ENCODE data around the gene FAM240A.
"Not testable (repeated sequence)": the region's sequence is repeated elsewhere in the genome, so short reads cannot be mapped to it uniquely, and the experiment has no call there.

The FAM240A gene

DNA sequence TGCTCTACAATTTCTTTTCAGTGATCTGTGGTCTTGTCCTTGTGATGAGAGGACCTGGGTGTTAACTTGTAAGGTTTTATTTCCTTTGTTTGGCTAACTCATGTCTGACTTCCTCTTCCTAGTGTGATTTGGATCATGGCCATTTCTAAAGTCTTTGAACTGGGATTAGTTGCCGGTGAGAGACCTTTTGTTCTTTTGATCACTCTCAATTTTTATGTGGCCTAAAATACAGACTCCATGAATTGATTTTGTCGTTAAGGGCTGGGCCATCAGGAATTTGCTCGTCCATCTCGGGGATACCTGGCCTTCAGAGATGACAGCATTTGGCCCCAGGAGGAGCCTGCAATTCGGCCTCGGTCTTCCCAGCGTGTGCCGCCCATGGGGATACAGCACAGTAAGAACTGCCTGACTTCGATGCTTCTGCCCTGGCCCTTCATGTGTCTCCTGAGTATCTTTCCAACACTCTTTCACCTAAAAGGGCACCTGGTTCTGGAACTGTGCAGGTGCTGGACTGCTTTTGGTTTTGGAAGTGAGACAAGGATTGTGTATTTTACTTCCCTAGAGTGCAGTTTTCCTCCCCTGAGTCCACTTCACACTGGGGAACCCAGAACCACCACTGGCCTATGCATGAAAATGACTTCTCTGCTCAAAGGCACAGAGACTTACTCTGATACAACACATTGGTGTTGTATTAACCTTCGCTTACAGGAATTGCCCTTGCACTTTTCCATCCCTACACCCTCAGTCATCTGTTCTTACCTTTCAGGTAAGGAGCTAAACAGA, 33.2 kb upstream of the FAM240A start:
- TF ChIP-seq, protein P1, sequence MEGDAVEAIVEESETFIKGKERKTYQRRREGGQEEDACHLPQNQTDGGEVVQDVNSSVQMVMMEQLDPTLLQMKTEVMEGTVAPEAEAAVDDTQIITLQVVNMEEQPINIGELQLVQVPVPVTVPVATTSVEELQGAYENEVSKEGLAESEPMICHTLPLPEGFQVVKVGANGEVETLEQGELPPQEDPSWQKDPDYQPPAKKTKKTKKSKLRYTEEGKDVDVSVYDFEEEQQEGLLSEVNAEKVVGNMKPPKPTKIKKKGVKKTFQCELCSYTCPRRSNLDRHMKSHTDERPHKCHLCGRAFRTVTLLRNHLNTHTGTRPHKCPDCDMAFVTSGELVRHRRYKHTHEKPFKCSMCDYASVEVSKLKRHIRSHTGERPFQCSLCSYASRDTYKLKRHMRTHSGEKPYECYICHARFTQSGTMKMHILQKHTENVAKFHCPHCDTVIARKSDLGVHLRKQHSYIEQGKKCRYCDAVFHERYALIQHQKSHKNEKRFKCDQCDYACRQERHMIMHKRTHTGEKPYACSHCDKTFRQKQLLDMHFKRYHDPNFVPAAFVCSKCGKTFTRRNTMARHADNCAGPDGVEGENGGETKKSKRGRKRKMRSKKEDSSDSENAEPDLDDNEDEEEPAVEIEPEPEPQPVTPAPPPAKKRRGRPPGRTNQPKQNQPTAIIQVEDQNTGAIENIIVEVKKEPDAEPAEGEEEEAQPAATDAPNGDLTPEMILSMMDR (IDR thresholded peaks at IDR 0.05; ENCODE audit: low read depth, low read length, missing control alignments) = no peak
- DNase-seq (ENCODE audit: low read depth) = no peak
- no peak overlapping the region for H3K4me3 ChIP-seq (ENCODE audit: low read depth, low read length)

DNA sequence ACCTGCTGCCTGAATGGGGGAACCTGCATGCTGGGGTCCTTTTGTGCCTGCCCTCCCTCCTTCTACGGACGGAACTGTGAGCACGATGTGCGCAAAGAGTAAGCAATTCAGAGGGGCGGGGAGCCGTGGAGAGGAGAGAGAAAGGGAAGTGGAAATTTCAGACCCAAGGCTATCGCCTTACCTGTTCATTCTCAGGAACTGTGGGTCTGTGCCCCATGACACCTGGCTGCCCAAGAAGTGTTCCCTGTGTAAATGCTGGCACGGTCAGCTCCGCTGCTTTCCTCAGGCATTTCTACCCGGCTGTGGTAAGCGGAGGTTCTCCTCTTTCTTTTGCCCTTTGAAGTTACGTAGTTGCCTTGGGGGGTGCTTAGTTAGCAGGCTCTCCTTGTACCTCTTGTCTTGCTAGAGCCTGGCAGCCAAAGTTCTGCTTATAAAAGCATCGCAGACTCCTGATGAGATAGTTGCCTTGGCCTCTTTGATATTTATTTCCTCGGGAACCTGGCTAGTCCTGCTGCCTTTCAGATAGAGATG, 32.5 kb upstream of the FAM240A start:
- no peak overlapping the region for H3K4me3 ChIP-seq (ENCODE audit: low read depth, low read length)
- DNase-seq (ENCODE audit: low read depth) = no peak
- TF ChIP-seq, protein P1 (IDR thresholded peaks at IDR 0.05; ENCODE audit: low read depth, low read length, missing control alignments) = no peak

DNA sequence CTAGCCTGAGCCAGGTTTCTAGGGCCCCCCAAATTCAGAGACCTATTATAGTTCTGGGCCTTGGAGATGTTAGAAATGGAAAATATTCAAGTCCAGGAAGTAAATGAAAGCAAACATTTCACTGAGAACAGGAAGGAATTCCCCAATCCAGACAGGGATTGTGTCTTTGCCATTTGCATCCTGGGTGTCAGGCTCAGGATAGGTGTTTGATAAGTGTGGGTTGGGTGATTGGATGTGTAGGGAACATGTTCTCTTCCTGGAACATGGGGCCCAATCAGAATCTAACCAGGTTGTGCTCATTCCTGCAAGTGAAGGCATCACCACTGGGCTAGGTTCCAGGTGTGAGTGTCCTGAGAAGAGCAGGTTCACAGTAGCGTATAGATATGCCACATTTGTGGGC, 31.6 kb upstream of the FAM240A start:
- H3K4me3 ChIP-seq (ENCODE audit: low read depth, low read length) = no peak overlapping the region
- DNase-seq (ENCODE audit: low read depth) = no peak
- TF ChIP-seq, protein P1 (IDR thresholded peaks at IDR 0.05; ENCODE audit: low read depth, low read length, missing control alignments) = no peak

DNA sequence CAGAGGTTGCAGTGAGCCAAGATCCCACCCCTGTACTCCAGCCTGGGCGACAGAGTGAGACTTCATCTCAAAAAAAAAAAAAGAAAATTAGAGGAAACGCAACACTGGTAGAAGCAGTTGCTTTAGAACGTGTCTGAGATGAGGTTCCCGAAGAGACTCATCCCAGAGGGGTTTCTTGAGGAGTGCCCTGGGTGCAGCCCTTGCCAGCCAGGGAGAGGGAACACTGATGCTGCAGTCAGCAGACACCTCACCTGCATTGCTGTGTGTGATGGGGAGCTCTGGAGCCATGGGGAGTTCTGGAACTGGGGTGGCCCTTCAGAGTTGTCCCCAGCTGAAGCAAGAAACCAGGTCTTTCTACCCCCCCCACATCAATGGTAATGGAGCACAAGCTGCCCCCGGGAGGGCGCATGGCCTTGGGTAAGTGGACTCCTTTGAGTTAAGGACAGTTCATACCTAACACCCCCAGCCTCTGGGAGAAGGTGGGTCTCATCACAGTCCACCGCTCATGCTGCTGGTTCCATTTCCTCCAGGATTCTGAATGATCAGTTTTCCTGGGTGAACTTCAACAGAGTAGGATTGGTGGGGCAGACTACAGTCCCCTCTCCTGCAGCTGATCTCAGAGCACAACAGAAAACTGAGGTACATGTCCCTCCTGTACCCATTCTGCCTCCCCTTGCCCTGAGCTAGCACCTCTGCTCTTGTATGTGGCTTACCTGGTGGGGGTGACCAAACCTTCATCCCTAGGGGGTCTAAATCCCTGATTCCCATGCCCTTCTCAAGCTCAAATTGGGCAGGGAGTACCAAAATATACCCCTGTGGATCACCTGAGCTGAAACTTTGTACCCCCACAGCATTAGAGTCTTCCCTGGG, 27.5 kb upstream of the FAM240A start:
- no peak for DNase-seq (ENCODE audit: low read depth)
- H3K4me3 ChIP-seq (ENCODE audit: low read depth, low read length) = no peak overlapping the region
- TF ChIP-seq, protein P1 (IDR thresholded peaks at IDR 0.05; ENCODE audit: low read depth, low read length, missing control alignments) = no peak

DNA sequence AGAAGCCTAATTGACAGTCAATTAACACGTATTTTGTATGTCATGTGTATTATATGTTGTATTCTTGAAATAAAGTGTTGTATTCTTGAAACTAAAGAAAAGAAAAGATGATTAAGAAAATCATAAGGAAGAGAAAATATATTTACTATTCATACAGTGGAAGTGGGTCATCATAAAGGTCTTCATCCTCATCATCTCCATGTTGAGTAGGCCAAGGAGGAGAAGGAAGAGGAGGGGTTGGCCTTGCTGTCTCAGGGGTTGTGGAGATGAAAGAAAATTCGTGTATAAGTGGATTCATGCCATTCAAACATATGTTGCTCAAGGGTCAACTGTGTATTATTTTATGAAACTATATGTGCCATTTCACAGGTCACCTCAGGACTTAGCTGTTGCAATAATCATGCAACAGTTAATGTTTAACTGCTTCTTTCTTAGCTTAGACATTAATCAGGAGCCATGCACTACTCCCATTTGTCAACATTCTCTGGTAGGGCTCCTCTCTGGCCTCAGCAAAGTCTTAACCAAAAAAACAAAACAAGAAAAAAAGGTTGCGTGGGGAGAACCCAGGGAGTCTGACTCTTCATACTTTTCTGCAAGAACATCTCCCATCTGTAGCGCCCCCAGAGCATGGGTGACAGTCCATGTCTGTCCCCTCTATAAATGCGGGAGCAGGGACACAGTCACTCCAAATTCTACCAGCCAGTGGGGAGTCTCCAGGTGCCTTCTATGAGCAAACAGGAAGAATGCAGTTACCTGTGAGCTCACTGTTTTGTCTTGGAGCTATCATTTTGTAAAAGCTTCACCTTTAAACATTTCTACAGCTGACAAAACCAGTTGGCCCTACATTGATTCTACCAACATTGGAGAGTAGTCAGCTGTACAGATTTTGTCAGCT, 26.3 kb upstream of the FAM240A start:
- TF ChIP-seq, protein P1 (IDR thresholded peaks at IDR 0.05; ENCODE audit: low read depth, low read length, missing control alignments) = no peak
- no peak overlapping the region for H3K4me3 ChIP-seq (ENCODE audit: low read depth, low read length)
- DNase-seq (ENCODE audit: low read depth) = no peak

DNA sequence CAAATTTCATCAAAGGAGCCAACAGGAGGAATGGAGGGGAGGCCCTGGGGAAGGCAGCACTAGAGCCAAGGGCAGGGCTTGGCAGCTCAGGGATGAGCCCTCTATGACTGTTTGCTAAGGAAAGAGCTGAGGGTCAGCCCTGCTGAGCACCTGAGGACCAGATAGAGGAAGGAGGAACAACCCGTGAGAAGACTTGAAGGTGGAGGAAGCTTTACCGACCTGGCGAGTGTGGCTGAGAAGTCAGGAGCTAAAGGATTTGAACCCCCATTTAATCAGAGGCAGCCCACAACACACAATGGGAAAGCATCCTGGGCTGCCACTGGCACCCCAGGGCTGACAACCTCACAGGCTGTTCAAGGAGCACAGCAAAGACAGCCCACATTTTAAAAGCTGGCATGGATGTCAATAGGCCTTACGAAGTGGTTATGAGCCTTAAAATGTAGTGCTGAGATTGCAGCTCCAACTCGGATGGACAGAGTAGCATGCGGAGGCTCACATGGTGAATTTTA, 25.5 kb upstream of the FAM240A start:
- TF ChIP-seq, protein P1 (IDR thresholded peaks at IDR 0.05; ENCODE audit: low read depth, low read length, missing control alignments) = no peak
- no peak overlapping the region for H3K4me3 ChIP-seq (ENCODE audit: low read depth, low read length)
- no peak for DNase-seq (ENCODE audit: low read depth)

DNA sequence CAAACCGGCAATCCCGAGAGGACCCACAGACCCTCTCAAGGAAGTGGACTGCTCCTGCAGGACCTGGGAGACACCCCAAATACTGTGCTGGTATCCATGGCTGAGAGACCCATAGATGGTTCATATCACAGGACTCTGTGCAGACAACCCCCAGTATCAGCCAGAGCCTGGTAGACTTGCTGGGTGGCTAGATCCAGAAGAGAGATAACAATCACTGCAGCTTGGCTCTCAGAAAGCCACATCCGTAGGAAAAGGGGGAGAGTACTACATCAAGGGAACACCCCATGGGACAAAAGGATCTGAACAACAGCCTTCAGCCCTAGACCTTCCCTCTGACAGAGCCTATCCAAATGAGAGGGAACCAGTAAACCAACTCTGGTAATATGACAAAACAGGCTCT, 25.1 kb upstream of the FAM240A start:
- H3K4me3 ChIP-seq (ENCODE audit: low read depth, low read length); DNase-seq (ENCODE audit: low read depth): not testable (repeated sequence)

All from GM12864 (cell line).